Activated T-cell treated with anti-CD3 and anti-CD28 coated beads for 48 hours (primary cell): ENCODE results near the gene MYOC.
A peak's percentile ranks its signal among the peaks of the same experiment; 100 is the strongest.
"Not testable (repeated sequence)": the region's sequence is repeated elsewhere in the genome, so short reads cannot be mapped to it uniquely, and the experiment has no call there.

Experiments
- DNase-seq: peaks from one replicate; pipeline ENCODE4 v3.0.0-alpha.2; 2020; ENCODE audit warnings: low read depth

MYOC gene

DNA sequence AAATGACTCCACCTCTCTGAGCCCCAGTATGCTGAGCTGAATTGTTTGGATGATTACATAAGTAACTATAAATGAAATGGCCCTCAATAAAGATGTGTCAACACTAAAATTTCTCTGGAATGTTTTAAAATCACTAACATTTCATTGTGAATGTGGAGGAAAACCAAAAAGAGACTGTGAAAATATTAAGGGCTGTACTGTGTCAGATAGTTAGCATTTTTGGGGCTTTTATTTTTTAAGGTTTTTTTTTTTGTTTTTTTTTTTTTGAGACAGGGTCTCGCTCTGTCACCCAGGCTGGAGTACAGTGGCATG is 6.3 kb downstream of the MYOC start:
- no peak for DNase-seq

DNA sequence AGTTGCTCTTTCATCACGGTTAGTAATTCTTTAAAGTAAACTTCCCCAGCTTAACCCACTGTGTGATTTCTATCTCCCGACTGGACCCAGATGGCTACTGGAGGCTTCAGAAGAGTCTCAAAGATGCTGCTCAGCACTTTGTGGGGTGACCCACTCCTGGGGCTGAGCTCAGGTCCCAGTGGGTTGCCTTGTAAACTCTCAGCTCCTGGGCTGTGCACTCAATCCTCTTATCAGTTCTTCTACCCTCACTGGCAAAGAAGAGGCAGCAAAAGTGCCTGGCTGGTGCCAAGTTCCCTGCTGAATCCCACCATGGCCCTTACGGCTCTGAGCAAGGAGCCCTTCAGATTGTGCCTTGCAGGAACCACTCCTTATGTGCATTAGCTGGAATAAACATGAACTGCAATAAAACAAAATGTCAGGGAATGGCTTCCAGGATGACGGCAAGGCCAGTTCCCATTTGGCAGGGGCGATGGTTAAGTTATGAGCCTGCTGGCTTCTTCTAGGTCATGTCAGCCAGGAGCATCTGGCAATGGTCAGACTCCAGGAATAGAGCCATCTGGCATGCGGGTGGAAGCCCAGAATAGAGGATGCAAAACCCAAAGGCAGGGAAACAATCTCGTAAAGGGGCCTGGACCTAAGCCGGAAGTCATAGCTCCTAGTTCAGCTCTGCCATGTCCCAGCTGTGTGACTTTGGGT is 6.8 kb downstream of the MYOC start:
- DNase-seq: no peak

- peak; percentile 53 for DNase-seq
Measured at GRCh38 chr1:171644805-171645483, 7.5 kb downstream of the MYOC start.

- DNase-seq: no peak
Measured at GRCh38 chr1:171643156-171643555, 9.3 kb downstream of the MYOC start.

- DNase-seq: no peak
Measured at GRCh38 chr1:171642197-171642596, 10.3 kb downstream of the MYOC start.

DNA sequence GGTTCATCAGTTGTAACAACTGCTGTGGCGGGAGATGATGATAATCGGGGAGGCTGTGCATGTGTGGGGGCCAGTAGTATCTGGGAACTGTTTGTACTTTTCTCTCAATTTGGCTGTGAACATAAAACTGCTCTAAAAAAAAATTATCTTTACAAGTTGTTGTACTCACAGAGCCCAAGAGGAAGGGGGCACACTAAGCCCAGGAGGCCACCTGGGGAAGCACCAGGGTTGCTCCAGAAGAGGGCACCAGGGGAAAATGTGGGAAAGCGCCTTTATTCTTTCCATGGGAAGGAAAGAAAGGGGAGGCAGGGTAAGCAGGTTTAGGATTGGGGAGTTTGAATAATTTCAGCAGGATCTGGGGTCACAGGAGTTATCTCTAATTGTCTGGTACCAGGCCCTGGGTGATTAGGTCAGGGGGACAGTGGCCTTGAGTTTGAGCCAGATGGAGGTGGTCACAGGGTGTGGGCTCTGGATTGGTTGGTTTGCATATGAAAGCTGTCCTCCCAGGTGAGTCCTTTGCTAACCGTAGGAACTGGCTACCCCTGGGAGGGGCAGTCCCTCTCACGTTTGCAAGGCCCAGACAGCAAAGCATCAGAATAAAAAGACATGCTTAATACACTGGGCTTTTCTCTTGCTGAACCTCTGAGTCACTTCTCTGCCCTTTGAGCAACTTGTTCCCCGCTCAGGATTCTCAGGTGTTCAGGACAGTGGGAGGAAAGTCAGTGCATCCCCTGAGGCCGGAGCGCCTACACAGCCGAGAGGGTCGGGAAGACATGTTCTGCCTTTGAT is 11.2 kb downstream of the MYOC start:
- DNase-seq: no peak

GRCh38 chr1:171640225-171640624 is 12.3 kb downstream of the MYOC start:
- no peak for DNase-seq

DNA sequence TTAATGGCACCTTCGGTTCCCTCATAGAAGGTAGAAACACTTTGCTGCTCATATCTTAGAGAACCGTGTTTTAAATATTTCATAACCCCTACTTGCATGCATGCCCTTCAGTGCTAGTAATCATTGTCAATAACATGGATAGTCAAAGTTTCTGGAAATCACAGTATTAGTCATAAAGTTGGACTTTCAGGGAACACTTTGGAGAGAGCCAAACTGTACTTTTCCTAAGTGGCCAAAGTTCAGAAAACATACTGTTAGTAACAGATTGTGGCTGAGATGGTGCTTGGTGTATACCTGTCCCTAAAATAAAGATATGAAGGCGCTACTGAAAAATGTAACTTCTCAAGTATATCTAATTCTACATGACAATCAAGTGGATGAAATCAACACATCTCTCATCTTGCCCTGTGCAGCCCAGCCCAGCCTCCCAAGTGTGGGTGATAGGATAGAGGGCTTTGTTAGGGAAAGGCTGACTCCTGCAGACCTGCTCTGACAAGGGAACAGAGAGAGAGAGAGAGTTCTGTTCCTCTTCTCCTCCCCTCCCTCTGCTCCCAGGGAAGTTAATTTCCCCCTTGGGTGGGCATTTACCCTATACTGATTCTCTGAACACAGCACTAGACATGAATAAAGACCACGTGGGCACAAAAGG is 14.4 kb downstream of the MYOC start:
- no peak for DNase-seq

GRCh38 chr1:171636141-171636540 is 16.3 kb downstream of the MYOC start:
- DNase-seq: no peak

GRCh38 chr1:171635661-171636060 is 16.8 kb downstream of the MYOC start:
- DNase-seq: no peak

DNA sequence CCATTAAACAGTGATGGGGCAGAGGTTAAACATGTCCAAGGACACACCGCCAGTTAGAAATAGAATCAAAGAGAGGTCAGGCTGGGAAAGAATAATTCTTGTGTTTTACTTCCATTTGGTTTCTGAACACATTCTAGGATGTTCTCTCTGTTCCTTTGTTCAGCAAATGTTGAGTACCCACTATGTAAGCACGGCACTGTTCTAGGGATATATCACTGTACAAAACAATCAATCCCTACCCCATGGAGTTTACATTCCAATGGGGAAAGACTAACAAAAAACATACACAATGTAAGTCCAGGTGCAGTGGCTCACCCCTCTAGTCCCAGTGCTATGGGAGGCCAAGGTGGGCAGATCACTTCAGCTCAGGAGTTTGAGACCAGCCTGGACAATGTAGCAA is 24.3 kb downstream of the MYOC start:
- DNase-seq: no peak

GRCh38 chr1:171627020-171627419 is 25.5 kb downstream of the MYOC start:
- no peak for DNase-seq

- DNase-seq: no peak
Measured at GRCh38 chr1:171625225-171625624, 27.3 kb downstream of the MYOC start.

- DNase-seq: no peak
Measured at GRCh38 chr1:171623651-171624331, 28.7 kb downstream of the MYOC start.

DNA sequence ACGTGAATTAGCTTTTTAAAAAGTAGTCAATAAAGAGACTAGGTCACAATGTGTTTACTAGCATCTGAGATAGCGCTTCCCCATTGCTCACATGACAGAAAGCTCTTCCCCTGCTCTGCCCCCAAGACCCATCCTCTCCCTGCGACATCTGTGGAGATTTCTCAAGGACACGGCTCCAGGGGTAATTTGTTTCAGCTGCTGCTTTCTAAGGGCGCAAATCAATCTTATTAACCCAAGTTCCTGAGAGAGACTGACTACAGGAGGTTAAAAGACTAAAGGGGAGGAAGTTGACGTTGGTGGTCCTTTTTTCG is 30.4 kb downstream of the MYOC start, which contains the start of gene MYOCOS:
MYOCOS (plus strand) TSS at position 92 of the 311 bp plus-strand sequence. CDS start 1,641 bp downstream, outside the sequence.
- no peak for DNase-seq

GRCh38 chr1:171616586-171616985 is 35.9 kb downstream of the MYOC start:
- DNase-seq: no peak

DNA sequence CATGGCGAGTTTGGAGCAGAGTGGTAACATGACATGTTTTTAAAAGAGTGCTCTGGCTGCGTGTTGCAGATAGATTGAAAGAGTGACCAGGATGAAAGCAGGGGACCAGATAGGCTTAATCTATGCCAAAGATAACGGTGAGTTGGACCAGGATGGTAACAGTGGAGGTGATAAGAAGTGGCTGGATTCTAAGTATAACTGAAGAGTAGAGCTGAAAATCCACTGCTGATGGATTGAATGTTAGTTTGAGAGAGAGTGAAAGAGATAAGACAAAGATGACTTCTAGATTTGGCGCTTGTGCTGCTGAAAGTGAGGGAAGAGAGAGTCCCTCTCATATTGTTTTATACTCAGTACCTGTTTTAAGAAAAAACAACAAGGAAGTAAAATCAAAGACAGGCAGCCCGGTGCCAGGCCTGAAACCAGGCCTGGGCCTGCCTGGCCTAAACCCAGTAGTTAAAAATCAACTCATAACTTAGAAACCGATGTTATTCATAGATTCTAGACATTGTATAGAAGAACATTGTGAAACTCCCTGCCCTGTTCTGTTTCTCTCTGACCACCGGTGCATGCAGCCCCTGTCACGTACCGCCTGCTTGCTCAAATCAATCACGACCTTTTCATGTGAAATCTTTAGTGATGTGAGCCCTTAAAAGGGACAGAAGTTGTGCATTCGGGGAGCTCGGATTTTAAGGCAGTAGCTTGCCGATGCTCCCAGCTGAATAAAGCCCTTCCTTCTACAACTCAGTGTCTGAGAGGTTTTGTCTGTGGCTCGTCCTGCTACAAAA is 37.2 kb downstream of the MYOC start:
- not testable (repeated sequence) for DNase-seq

DNA sequence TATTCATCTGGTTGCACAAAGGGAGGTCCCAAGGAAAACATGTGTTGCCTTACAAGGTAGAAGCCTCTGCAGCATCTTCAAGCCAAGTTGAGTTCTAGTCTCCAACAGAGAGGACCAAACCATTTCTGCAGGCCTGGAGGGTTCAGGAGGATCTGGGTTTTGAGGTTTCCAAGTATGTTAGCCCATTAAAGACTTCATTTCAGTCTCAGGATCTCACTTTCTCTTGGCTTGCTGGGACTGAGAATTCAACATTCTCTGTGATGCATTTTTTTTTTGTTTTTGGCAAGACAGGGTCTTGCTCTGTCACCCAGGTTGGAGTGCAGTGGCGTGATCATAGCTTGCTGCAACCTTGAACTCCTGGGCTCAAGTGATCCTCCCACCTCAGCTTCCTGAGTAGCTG is 39.2 kb downstream of the MYOC start:
- DNase-seq: no peak

GRCh38 chr1:171611306-171611705 is 41.2 kb downstream of the MYOC start:
- no peak for DNase-seq

- no peak for DNase-seq
Measured at GRCh38 chr1:171610385-171610784, 42.1 kb downstream of the MYOC start.

GRCh38 chr1:171606402-171606941 is 46.0 kb downstream of the MYOC start:
- no peak for DNase-seq
